HG03060 (cell line): ENCODE measurements around the gene C3orf52.
A peak's percentile ranks its signal among the peaks of the same experiment; 100 is the strongest.

Experiments
- ATAC-seq: cut with Tn5 transposase; IDR thresholded peaks from one replicate; pipeline ENCODE4 v1.9.1; 2021; ENCODE audit warnings: low read depth, moderate number of reproducible peaks; ENCODE audit not compliant: unreplicated experiment

The C3orf52 gene

DNA sequence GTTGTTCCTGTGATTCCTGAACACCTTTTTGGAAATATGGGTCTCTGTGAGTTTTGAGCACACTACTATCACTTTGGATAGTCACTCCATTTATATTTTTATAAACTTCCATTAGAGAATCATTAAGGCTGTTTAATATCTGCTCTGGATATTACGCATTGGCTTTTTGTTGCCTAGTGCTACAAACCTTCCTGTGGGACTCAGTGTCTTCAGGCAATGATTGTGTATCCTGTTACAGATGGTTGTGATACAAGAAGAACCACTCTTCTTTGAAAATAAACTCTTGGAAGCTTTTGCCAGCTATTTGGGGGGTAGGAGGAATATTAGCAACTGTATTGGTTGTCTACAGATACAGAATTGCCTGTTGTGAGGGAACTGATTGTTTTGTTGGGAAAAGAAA is 31.2 kb downstream of the C3orf52 start:
- no peak for ATAC-seq

DNA sequence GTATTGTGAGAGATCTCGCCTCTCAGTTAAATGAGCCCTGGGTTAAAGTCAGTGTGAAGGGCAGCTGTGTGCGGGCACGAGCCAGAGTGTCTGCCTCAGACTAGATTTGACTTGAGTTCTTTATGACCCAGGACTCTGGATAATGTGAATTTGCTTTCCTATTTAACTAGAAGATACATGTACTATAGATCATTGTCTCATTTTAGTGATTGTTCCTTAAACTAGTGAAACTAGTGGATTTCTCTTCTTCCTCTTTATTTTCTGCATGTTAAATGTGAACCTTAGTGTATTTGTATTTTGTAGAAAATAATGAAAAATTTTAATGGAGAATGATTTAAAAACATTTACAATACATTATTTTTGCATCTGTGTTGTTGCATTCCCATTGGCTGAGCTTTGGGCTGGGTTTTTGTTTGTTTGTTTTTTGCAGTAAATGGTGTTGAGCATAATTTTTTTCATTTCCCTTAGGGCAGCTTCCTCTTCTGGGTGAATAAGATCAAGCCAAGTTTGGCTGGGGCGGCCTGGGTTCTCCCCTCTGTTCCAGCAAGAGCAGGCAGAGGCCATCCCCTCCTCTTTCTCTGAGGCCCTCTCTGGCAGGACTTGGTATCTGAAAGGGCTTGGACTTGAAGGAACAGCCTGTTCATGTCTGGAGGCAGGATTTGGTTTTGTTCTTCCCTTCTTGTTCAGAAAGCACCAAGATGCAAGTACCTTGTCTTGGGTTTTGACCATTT is 31.8 kb downstream of the C3orf52 start:
- no peak for ATAC-seq

DNA sequence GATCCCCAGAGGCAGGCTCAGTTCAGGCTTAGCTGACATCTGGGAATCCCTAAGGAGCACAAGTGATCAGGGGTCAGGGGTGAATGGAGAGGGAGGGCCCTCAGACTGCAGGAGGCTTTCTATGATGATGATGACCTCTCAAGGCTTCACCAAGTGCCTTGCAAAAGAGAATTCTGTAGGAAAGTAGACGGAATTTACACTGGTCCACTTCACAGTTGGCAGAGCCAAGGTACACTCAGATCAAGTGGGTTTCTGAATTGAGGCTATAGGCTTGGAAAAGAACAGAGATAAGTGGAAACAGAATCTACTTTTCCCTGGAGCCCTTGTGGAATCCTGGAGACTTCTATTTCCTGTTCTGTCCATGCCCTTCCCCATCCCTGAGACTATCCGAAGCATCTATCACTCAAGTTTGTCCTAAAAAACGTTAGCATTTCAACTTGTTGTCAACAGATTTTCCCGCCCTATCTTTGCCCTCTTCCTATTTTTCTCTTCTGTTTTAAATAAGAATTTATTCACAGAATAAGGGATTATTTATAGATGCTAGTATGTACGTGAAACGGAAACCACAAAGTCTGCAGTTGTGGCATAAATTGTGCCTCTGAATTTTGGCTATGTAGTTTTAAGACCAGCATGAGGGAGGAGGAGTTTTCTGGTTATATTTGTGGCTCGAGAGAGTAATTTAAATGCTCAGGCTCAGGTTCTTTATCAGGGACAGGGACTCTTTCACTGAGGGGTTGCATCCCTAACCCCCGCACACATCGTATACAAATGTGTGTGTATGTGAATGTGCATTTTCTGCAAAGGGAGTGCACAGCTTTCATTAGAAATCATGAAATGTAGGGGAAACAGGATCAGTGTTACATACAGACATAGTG is 34.0 kb downstream of the C3orf52 start:
- no peak for ATAC-seq

DNA sequence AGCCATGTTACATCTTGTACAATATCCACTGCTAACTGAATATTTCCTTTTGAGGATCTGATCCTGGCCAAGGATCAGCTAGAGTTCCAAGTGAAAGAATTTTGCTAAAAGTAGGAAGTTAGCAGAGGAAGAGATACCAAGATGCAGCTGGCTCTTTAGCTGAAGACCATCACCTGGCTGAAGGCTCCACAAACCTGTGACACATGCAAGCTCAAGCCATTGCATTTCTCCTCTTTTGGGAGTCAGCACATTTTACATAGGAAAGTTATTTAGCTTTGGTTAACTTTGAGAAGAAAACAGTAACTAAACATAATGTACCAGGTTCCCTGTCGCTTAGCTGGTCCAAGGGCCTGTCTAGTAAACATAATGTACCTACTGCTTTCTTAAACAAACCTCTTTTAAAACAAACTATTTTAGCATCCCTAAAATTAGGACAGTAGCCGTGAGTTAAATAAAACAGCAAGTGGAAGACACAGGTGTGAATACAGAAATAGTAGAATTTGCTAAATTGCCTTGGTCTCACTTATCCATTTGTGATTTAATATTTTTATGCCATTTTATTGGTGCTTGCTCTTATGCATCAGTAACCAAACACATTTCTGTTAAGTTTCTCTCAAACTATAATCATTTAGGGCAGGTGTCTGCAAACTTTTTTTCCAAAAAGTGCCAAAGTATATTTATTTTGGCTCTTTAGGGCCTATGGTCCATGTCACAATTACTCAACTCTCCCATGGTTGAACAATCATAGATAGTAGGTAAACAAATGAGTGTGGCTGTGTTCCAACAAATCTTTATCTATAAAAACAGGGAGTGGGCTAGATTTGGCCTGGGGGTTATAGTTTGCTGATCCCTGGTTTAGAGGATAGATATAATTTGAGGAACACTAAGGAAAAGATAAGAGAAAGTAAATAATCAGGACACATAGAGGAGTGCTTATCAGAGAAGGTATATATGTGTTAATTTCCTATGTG is 35.7 kb downstream of the C3orf52 start:
- ATAC-seq, result no peak

DNA sequence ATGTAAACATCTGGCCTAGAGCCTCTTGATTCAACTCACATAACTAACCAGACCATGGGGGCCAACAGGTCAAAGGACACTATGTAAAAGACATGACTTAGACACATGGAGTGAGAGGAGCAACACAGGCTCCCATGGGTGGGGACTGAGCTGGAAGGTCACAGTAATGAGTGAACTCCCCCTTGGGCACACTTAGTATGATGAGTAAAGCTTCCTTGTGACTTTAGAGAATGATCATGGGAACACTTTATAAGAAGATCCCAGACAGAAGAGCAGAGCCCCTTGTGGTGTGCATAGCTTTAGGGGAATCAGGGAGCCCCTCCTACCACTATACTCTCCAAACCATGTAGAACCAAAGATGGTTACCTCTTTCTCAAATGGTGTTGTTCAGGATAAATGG is 36.7 kb downstream of the C3orf52 start:
- no peak for ATAC-seq

DNA sequence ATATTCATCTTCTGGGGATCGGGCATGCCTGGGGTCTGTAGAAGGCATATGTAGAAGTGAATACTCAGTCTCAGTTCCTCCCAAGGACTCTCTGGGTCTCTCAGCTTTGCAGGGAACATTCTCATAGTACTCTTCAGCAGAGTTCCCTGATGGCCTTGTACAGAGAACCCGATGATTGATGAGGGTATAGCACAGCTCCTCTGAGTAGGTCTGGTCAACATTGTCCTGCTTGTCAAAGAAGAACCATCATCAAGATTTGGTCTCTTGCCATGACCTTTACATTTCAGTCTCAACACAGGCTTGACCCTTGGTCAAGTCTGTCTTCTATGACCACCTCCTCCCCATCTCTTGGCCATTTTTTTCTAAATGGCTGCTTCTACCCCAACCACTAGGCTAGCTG is 37.4 kb downstream of the C3orf52 start:
- no peak for ATAC-seq

DNA sequence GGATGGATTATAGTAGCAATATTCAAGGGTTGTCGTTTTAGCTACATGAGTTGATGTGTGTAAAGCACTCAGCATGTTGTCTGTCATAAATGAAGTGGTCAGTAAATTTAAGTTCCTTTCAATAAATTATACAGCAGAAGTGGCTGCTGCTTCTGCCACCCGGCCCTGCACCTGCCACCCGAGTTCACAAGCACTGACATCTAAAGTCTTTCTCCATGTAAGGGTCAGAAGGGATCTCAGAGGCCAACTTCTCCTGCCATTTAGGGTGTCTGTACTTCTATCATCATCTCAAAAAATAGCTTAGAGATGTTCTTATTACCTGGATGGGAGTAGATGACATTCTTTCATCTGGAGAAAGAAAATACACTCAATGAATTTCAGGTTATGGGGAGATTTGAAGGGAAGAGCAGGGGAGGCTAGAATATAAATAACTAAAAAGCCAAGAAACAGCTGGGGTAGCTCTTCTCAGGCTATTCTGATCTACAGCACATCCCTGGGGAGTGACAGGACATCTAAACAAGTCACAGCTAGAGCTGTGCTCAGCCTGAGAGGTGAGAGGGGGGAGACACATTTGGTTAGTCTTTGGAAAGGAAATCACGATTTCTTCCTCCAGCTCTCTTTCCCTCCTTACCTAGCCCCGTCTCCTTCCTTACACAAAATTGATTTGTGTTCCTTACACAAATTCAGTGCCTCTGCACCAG is 38.9 kb downstream of the C3orf52 start:
- ATAC-seq, result no peak

DNA sequence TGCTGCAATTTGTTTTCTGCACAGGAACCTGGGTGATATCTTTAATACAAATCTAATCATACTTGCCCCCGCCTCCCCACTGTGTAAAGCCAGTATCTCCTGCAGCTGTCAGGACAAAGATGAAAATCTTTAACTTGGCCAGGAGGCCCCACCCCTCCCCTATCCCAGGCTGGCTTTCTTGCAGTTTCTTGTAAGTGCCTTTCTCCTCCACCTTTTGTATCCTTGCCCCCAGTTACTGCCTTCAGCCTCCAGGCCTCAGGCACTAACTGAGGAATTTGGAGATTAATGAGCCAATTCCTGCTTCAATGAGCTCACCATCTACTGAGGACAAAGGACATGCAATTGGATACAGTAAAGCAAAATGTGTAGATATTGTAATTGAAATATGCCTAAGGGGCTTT is 40.3 kb downstream of the C3orf52 start:
- no peak for ATAC-seq

DNA sequence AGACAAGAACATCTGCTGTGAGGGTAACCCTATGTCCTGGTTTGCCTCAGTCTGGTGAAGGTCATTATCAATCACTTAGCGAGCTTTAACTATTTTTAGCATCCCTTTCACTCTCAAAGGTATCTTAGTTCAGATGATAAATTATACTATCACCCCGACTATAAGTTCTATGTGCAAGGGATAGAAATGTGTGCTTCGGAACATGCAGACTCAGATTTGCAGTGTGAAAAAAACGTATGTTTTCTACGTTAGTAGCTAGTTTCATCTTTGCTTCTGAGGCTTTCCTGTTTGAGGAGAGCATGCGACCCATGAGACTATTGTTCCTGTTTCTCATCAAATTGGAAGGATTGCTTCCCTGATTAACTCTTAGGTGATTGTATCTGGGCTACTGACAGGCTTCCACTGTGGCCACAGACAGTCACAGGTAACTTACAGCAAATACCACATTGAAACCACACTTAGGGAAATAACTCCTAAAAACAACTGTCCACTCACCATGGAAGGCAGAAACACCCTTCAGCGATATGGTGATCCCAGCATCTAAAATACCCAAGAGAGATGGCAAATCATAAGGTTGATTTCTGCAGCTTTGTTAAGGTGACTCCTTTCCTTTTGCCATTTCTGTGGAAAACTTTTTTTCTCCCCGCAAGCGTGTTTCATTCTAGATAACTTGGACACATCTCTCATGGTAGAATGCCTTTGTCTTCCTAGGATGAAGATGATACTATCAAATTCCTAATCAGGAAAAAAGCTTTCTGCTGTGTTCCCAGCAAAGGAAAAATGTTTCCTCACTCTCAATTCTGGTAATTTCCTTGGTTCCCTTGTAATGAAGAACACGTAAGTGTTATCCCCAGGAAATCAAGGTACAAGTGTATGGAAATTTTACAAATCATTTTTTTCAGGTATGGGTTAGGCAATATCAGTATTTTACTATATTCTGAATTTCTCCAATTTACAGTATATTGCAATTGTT is 41.6 kb downstream of the C3orf52 start:
- ATAC-seq, result no peak

DNA sequence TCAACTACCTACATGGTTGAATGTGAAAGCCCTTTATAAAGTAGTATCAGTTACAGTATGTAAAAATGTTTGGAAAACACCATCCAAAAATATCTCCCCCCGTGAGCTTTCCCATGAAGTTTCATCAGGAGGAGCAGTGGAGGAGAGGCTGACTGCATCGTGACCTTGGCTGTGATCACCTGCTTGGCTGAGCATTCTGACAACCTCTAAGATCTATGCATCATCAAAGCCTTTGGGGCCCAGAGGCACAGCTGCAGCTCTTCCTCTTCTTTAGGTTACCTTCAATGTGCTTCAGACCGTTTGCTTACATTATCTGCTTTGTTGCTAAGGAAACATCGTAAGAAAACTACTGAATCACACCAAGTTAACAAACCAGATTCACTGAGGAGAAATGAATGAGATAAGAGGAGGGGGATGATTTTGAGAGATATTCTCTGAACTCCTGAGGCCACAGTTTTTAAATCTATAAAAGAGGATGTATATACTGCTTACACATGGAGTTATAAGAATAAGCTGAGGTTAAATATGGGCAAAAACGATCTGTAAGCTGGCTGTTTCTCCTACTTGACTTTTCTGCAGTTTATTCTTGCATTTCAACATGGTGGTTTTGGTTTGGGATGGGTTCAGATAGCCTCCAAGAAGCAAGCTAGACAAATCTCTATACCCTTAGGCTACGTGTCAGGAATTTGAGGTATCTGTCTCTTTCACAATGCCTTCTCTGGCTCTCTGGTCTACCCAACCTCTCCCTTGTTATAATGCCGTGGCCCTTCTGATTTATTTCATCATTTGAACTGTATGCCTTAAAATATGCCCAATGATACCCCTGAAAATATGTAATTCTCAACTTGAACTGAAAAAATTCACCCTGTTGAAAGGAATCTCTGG is 42.9 kb downstream of the C3orf52 start:
- ATAC-seq, result peak; percentile 36

DNA sequence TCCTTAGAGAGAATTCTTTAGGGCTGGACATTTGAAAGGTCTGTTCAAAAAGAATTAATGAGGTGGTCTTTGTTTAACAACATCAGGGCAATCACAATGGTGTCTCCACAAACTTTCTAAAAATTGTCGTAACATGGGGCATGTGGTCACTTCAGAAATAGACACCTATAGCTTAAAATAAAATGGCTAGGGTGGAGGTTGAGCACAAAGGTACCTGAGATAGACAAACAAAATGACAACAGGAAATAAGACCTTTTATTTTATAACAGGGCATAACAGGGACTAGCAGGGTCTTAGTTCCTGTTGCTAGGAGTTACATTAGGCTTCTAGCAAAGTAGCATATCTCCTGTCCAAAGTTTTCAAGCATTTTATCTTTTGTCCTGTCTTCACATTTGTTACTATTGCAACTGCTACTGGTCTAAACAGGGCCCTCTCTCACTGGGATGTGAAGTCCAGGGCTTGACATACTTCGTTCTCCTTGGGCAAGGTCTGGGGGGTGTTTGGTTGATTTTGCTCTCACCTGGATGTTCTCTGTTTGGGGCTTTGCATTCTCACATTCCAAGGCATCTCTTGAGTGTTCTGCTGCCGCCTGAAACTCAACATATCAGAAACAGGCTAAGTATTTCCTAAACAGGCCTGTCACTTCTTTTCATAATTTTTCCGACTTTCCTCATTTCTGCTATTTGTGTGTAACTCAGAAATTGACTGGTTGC is 43.9 kb downstream of the C3orf52 start:
- no peak for ATAC-seq

DNA sequence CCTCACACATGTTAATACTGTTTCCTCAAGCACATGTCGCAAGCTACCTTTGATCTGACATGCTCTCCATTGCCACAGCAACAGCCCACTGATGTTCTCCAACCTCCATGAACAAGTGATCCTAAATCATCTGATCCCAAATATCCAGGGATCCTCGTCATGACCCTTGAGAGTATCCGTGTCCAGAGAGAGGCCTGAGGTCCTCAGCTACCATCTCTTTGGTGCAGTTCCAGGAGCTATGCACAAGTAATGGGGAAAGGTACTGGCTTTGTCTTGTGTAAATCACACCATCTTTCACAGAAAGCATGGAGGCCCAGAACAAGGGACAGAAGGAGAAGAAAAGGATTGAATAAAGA is 44.4 kb downstream of the C3orf52 start:
- ATAC-seq, result no peak

DNA sequence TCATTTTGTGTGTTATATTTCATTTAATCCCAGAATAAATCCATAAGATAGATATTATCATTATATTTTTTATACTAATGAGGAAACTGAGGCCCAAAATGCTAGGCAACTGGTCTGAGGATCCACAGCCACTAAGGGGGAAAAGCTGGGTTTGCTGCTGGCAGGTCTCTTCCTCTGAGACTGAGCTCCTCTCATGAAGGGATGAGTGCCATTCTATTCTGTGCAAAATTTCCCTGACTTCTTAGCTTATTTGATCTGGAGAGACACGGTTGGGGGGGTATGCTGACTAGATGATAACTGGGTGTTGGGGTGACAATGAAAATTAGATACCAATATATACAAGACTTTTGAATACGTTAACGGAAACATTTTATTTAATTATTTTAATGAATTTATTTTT is 44.9 kb downstream of the C3orf52 start:
- ATAC-seq, result no peak

DNA sequence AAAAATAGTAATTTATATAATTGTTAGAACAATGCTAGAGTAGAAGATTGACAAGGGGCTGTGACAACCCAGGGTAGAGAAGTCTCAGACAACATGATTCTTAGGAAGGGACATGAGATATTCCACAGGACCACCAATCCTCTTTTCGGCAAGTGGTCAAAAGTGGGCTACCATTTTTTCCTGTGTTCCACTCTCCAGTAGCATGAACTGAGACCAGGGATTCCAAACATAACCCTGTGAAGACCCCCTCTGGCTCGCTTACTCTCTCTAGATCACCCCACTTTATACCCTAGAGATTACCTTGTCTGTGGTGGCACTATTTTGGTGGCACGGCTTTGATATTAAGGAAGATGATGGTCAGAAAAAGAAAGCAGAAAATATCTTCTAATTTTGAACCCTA is 45.9 kb downstream of the C3orf52 start:
- no peak for ATAC-seq

DNA sequence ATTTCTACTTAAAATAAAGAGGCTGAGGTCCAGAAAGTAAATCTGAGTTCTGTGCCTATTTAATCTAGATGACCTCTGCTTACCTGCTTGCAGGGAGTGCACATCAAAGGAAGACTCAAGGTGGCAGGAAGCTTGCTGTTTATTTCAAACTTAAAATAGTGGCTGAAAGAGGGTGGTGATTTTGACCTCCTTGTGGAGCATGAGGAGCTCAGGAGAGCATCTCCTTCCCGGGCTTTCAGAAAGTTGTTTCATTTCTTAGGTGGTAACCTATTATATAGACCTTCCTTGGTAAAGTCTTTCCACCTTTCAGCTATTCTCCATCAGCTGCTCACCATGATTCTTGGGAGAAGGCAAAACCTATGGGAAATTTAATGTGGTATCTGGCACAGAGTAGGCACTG is 46.4 kb downstream of the C3orf52 start:
- no peak for ATAC-seq

DNA sequence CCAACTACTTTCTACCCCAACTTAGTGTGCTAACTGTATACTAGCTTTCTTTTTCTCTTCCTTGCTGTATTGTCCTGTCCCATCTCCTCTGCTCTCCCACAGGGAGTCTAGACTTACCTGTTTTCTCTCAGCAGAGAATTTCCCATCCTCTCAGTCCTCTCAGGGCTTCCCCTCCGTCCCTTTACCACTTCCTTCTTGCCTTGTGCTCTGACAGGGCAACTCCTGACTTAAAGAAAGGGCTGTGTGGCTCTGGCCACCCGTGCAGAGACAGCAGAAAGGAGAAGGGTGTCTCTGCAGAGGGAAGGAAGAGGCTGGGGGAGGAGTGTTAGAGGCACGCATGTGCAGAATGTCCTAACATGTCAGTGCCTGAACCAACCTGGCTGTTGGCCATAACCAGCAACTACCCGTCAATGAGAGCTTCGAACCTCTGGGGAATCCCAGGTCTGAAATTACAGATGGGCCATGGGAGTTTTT is 46.8 kb downstream of the C3orf52 start, which contains the start of gene GCSAM:
TSS of gene GCSAM (minus strand) at position 274 of the 474 bp plus-strand sequence. CDS start at position 146, 128 bp downstream.
- ATAC-seq, result peak; percentile 69

DNA sequence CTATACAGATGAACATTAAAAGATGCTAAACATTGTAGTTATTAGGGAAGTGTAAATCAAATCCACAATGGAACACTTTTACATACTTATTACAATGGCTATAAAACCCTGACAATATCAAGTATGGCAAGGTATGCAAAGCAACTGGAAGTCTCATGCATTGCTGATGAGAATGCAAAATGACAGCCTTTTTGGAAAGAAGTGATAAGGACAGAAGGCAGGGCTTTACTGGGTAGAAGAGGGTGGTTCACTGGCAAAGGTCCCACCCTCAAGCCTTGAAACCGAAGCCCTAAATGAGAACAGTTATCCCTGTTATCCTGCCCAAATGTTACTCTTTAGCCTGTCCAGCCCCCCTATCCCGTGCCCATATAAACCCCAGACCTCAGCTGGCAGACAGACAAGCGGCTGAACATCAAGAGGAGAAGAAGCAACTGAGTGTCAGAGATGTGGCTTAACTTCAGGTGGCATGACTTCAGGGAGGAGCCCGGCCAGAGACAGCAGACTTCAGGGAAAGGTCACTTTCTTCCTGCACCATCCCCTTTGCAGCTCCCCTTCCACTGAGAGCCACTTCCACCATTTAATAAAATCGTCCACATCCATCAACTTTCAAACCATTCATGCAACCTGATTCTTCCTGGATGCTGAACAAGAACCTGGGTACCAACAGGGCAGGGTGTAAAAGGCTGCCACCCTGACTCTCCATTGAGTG is 47.6 kb downstream of the C3orf52 start:
- no peak for ATAC-seq
